Left ventricle myocardium inferior (tissue), 1 donor: ENCODE measurements around the gene SPINT4. TPM values are rescaled to one million over a fixed set of nuclear protein-coding genes. Genes with fewer than 3 reads are reported as not detected.
"Not testable (repeated sequence)": the region's sequence is repeated elsewhere in the genome, so short reads cannot be mapped to it uniquely, and the experiment has no call there.

Source experiments
- DNase-seq: peaks from one replicate; pipeline ENCODE4 v3.0.0-alpha.2; 2020
- H3K27ac ChIP-seq: fragments of 200-600 bp; replicated peaks from 2 replicates; pipeline ENCODE4 v1.8.0; 2021
- H3K27me3 ChIP-seq: fragments of 200-600 bp; 2 replicates; pipeline ENCODE4 v1.8.0; 2021; ENCODE audit warnings: low read depth
- H3K36me3 ChIP-seq: fragments of 200-600 bp; 2 replicates; pipeline ENCODE4 v1.8.0; 2021
- H3K4me1 ChIP-seq: fragments of 200-600 bp; 2 replicates; pipeline ENCODE4 v1.8.0; 2021
- H3K4me3 ChIP-seq: fragments of 200-600 bp; 2 replicates; pipeline ENCODE4 v1.8.0; 2021; ENCODE audit warnings: mild to moderate bottlenecking, moderate library complexity
- H3K9me3 ChIP-seq: fragments of 200-600 bp; replicated peaks from 2 replicates; pipeline ENCODE4 v1.8.0; 2021
- intact Hi-C: fragments of 100-400 bp; cut with micrococcal nuclease; formaldehyde crosslinking; loops from one replicate; pipeline ENCODE4 v1.11.0; 2022
- total RNA-seq: library from RNA; stranded (reverse); fragmentation: NEBNext Ultra II Directional; extraction: Animal tissue kit (Norgen Biotek cat#: 25700); gene quantifications from one replicate; pipeline ENCODE4 v1.2.1, GENCODE V29; 2021
- TF ChIP-seq, protein P1 (sequence below): fragments of 200-600 bp; IDR thresholded peaks from 2 replicates; pipeline ENCODE4 v1.8.0; 2021; ENCODE audit warnings: antibody characterized with exemption, mild to moderate bottlenecking, borderline replicate concordance
- donor health status: DM: no; HTN: yes; CAD: no; lungs with severe emphysema.

SPINT4 gene
- total RNA-seq, 1 donor from 2014 or later, result not detected

GRCh38 chr20:45701104-45701503, 21.0 kb upstream of the SPINT4 start:
- Histone ChIP-seq H3K27ac (no peak overlapping the region), H3K27me3 (peaks cover 8% of the 10 kb centered on the region), H3K4me1 (no peaks in the 10 kb centered on the region), H3K4me3 (no peak overlapping the region), H3K9me3 (no peaks in the 10 kb centered on the region), H3K36me3 (no peaks in the 10 kb centered on the region)
- TF ChIP-seq, protein P1, sequence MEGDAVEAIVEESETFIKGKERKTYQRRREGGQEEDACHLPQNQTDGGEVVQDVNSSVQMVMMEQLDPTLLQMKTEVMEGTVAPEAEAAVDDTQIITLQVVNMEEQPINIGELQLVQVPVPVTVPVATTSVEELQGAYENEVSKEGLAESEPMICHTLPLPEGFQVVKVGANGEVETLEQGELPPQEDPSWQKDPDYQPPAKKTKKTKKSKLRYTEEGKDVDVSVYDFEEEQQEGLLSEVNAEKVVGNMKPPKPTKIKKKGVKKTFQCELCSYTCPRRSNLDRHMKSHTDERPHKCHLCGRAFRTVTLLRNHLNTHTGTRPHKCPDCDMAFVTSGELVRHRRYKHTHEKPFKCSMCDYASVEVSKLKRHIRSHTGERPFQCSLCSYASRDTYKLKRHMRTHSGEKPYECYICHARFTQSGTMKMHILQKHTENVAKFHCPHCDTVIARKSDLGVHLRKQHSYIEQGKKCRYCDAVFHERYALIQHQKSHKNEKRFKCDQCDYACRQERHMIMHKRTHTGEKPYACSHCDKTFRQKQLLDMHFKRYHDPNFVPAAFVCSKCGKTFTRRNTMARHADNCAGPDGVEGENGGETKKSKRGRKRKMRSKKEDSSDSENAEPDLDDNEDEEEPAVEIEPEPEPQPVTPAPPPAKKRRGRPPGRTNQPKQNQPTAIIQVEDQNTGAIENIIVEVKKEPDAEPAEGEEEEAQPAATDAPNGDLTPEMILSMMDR, result no peak
- intact Hi-C loops, result no loop called here
- no peak for DNase-seq

GRCh38 chr20:45701873-45702272, 20.3 kb upstream of the SPINT4 start, which contains the start of gene WFDC13:
Gene WFDC13 (plus strand): TSS chr20:45702038. CDS start chr20:45702124, 86 bp downstream.
- no peak within 1 kb of the TSS for H3K27ac ChIP-seq
- no peak for DNase-seq
- H3K36me3 ChIP-seq, result no peaks in the 10 kb centered on the region
- peaks cover 16% of the 10 kb centered on the region for H3K27me3 ChIP-seq
- H3K4me1 ChIP-seq, result no peaks in the 10 kb centered on the region
- no peaks in the 10 kb centered on the region for H3K9me3 ChIP-seq
- intact Hi-C loops, result no loop called here
- H3K4me3 ChIP-seq, result no peak within 1 kb of the TSS
- TF ChIP-seq, protein P1, result no peak

GRCh38 chr20:45704969-45705637, 17.0 kb upstream of the SPINT4 start, which contains the start of gene WFDC10B:
Gene WFDC10B (minus strand): TSS chr20:45705019. CDS start chr20:45685992, 19,027 bp downstream.
- TF ChIP-seq, protein P1, result no peak
- Histone ChIP-seq H3K36me3 (no peaks in the 10 kb centered on the region), H3K4me3 (no peak within 1 kb of the TSS), H3K27ac (no peak within 1 kb of the TSS), H3K4me1 (no peaks in the 10 kb centered on the region), H3K27me3 (peaks cover 26% of the 10 kb centered on the region), H3K9me3 (no peaks in the 10 kb centered on the region)
- DNase-seq, result no peak
- intact Hi-C loops, result no loop called here

GRCh38 chr20:45716141-45716688, 5.9 kb upstream of the SPINT4 start:
- H3K36me3 ChIP-seq, DNase-seq, H3K27ac ChIP-seq, intact Hi-C loops, H3K4me3 ChIP-seq, H3K4me1 ChIP-seq: not testable (repeated sequence)
- H3K27me3 ChIP-seq, result peaks cover 18% of the 10 kb centered on the region
- H3K9me3 ChIP-seq, result peaks cover 21% of the 10 kb centered on the region

DNA sequence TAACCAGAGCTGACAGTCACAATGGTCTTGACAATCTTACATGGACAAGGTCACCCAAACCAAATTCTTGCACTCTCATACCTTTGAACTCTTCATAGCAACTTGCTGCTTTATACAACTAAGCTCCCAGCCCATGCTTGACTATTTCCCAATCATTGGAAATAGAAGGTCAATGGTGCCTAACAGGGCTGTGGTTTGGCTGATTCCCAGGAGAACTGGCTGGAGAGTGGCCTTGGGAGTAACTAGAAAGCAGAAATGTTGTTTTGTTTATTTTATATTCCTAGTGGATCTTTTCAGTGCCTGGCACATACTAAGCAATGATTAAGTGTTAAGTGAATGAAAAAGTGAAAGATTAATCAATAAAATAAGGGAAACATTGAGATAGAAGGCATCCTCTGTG, 3.0 kb downstream of the SPINT4 start:
- intact Hi-C loops, result no loop called here
- peaks cover 21% of the 10 kb centered on the region for H3K27me3 ChIP-seq
- H3K27ac ChIP-seq, result no peak overlapping the region
- H3K4me1 ChIP-seq, result no peaks in the 10 kb centered on the region
- H3K36me3 ChIP-seq, result no peaks in the 10 kb centered on the region
- no peak overlapping the region for H3K4me3 ChIP-seq
- TF ChIP-seq, protein P1, result no peak
- H3K9me3 ChIP-seq, result no peaks in the 10 kb centered on the region
- DNase-seq, result no peak

DNA sequence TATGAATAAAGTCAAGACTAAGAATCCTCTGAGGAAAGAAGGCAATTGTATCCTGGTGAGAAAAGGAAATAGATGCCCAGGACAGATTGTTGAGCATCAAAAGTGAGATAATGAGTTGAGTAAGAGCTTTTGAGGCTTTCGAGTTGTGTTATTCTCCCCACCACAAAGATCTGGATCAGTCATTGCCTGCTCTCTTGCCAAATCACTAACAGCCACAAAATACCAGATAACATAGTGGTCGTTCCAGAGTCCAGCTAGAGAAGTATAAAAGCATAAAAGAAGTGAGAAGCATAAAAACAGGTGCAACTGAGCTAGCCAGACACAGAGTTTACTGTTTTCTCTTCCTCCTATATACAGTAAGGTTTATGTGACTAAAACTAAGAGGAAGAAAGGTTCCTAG, 4.9 kb downstream of the SPINT4 start:
- intact Hi-C loops, result no loop called here
- Histone ChIP-seq H3K27me3 (peaks cover 21% of the 10 kb centered on the region), H3K27ac (no peak overlapping the region), H3K4me3 (no peak overlapping the region), H3K36me3 (no peaks in the 10 kb centered on the region), H3K9me3 (peaks cover 14% of the 10 kb centered on the region), H3K4me1 (no peaks in the 10 kb centered on the region)
- no peak for DNase-seq
- TF ChIP-seq, protein P1, result no peak
